AG10803 (cell line): ENCODE measurements around the gene NKX3-2.

ENCODE experiments used
- DNase-seq: peaks from one replicate; pipeline ENCODE4 v3.0.0; 2010; ENCODE audit warnings: low read depth
- H3K4me3 ChIP-seq: 2 replicates; pipeline ENCODE4 v1.5.1; 2011; ENCODE audit warnings: mild to moderate bottlenecking, low read length, control low read depth
- CTCF ChIP-seq: conservative IDR thresholded peaks from 2 replicates; pipeline ENCODE4 v1.5.1; 2011; ENCODE audit warnings: mild to moderate bottlenecking, low read length, control low read depth, inconsistent platforms

NKX3-2 gene

GRCh38 chr4:13530823-13531624, 13.3 kb downstream of the NKX3-2 start:
- DNase-seq = no peak
- TF ChIP-seq CTCF = no peak
- H3K4me3 ChIP-seq = no peak overlapping the region

GRCh38 chr4:13529128-13529919, 15.0 kb downstream of the NKX3-2 start:
- no peak overlapping the region for H3K4me3 ChIP-seq
- TF ChIP-seq CTCF = no peak
- DNase-seq = no peak

- DNase-seq = no peak
- H3K4me3 ChIP-seq = no peak overlapping the region
- TF ChIP-seq CTCF = no peak
These were observed 15.5 kb downstream of the NKX3-2 start for GRCh38 chr4:13528821-13529127.

- no peak for DNase-seq
- no peak for TF ChIP-seq CTCF
- H3K4me3 ChIP-seq = no peak overlapping the region
These were observed 16.1 kb downstream of the NKX3-2 start for GRCh38 chr4:13527981-13528820.

- no peak overlapping the region for H3K4me3 ChIP-seq
- TF ChIP-seq CTCF = no peak
- no peak for DNase-seq
These were observed 16.9 kb downstream of the NKX3-2 start for GRCh38 chr4:13527192-13527980.

GRCh38 chr4:13526658-13527057, 17.6 kb downstream of the NKX3-2 start:
- DNase-seq = no peak
- no peak for TF ChIP-seq CTCF
- H3K4me3 ChIP-seq = no peak overlapping the region
